Measurements from ENCODE around the gene SMC3.

- TF ChIP-seq, protein P1, sequence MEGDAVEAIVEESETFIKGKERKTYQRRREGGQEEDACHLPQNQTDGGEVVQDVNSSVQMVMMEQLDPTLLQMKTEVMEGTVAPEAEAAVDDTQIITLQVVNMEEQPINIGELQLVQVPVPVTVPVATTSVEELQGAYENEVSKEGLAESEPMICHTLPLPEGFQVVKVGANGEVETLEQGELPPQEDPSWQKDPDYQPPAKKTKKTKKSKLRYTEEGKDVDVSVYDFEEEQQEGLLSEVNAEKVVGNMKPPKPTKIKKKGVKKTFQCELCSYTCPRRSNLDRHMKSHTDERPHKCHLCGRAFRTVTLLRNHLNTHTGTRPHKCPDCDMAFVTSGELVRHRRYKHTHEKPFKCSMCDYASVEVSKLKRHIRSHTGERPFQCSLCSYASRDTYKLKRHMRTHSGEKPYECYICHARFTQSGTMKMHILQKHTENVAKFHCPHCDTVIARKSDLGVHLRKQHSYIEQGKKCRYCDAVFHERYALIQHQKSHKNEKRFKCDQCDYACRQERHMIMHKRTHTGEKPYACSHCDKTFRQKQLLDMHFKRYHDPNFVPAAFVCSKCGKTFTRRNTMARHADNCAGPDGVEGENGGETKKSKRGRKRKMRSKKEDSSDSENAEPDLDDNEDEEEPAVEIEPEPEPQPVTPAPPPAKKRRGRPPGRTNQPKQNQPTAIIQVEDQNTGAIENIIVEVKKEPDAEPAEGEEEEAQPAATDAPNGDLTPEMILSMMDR (IDR thresholded peaks at IDR 0.05), result no peak
- no peak for TF ChIP-seq POLR2A (IDR thresholded peaks at IDR 0.05)
Measured at GRCh38 chr10:110638319-110638718, 70.8 kb downstream of the SMC3 start.

Measured in right lobe of liver (tissue), 4 donors.